NCI-H460 (cell line): ENCODE measurements around the gene CDH4. TPM values are rescaled to one million over a fixed set of nuclear protein-coding genes. Genes with fewer than 3 reads are reported as not detected.
"Not testable (repeated sequence)": the region's sequence is repeated elsewhere in the genome, so short reads cannot be mapped to it uniquely, and the experiment has no call there.

Source experiments
- DNase-seq: peaks from one replicate; pipeline ENCODE4 v3.0.0-alpha.2; 2016; ENCODE audit warnings: low read depth; ENCODE audit errors: extremely low read depth
- total RNA-seq: library from RNA; depleted of rRNA; stranded (reverse); fragments of >200 nt; shearing (Covaris generic); gene quantifications from 2 replicates; pipeline ENCODE4 v1.2.3, GENCODE V29; 2014

The CDH4 gene
- total RNA-seq, 1 experiment from 2014 or later, result not detected

- DNase-seq, result not testable (repeated sequence)
Observed at GRCh38 chr20:61854538-61854937, 602.5 kb downstream of the CDH4 start.

DNA sequence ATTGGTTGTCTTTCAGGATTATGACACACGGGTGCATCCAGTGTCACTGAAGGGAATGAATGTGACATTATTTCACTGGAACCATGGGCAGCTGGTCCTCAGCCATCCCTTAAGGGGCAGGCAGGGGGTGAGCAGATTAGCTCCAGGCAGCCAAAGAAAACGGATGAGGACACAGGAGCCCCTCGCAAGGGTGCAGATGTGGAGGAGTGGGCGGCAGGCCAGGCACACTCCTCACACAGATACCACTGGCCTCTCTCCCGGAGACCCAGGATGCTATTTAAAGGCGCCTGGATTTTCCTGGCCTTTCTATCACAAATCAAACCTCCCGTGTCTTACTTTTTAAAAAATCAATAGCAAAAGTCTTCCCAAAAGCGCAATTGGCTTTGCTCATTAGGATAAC is 603.2 kb downstream of the CDH4 start:
- no peak for DNase-seq

GRCh38 chr20:61856626-61857413 is 604.8 kb downstream of the CDH4 start:
- no peak for DNase-seq

- no peak for DNase-seq
Observed at GRCh38 chr20:61857414-61857775, 605.3 kb downstream of the CDH4 start.

DNA sequence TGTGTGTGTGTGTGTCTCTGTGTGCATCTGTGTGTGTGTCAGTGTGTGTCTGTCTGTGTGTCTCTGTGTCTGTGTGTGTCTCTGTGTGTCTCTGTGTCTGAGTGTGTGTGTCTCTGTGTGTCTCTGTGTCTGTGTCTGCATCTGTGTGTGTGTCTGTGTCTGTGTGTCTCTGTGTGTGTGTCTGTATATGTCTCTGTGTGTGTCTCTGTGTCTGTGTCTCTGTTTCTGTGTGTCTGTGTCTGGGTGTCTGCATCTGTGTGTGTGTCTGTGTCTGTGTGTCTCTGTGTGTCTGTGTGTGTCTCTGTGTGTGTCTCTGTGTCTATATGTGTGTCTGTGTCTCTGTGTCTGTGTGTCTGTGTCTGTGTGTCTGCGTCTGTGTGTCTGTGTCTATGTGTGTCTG is 605.8 kb downstream of the CDH4 start:
- DNase-seq, result no peak

- DNase-seq, result no peak
Observed at GRCh38 chr20:61859767-61860166, 607.7 kb downstream of the CDH4 start.

DNA sequence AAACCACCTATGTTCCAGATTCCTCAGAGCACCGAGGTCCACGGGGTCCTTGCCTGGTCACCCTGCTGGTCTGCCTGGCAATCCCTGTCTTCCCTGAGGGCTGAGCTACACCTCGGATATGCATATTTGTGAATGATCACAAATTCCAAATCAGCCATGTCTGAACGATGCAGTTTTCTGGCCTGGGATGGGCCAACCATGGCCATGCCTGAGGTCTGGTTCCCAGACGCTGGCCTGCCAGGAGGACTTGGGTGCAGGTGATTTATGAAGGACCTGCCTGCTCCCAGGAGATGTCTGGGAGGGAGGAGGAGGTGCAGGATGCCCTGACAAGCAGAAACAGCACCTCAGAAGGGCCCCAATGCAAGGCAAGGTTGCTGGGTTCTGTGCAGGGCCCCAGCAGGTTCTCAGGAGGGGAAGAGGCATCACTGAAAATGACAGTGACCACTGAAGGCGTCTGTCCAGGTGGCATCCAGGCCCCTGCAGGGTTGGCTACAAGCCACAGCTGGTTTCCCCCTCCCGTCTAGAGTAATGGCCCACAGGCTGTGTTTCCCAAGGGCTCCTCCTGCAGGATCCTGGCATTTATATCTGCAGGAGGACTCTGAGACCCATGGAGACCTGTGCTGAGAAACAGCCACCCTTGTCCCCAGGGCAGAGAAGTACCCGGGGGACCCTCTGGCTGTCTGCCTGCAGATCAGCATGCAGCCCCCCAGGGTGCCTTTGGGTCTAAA is 608.4 kb downstream of the CDH4 start:
- no peak for DNase-seq

- DNase-seq, result no peak
Observed at GRCh38 chr20:61861054-61861841, 609.2 kb downstream of the CDH4 start.

- DNase-seq, result no peak
Observed at GRCh38 chr20:61861858-61862257, 609.8 kb downstream of the CDH4 start.

GRCh38 chr20:61862881-61863280 is 610.8 kb downstream of the CDH4 start:
- DNase-seq, result no peak

DNA sequence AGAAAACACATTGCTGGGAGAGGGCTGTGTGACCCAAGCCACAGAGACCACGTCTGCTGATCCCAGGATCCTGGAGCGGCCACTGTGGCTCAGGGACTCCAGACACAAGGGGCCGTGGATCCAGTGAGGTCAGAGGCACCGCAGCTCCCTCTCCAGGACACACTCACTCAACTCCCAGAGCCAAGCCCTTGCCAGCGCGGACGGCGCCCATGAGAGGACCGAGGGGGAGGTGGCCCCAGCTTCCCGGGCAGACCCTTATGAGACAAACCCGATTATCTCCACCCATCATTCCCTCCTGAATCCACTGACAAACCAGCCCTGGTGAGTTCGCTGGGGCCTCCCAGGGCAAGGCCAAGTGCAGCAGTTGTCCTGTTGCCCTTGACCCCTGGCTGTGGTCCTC is 612.4 kb downstream of the CDH4 start:
- DNase-seq, result no peak

GRCh38 chr20:61865353-61865752 is 613.3 kb downstream of the CDH4 start:
- DNase-seq, result no peak

- no peak for DNase-seq
Observed at GRCh38 chr20:61866165-61866564, 614.1 kb downstream of the CDH4 start.

GRCh38 chr20:61868006-61868405 is 615.9 kb downstream of the CDH4 start:
- DNase-seq, result no peak

- DNase-seq, result no peak
Observed at GRCh38 chr20:61868466-61869090, 616.5 kb downstream of the CDH4 start.

GRCh38 chr20:61869750-61870507 is 617.9 kb downstream of the CDH4 start:
- DNase-seq, result no peak

DNA sequence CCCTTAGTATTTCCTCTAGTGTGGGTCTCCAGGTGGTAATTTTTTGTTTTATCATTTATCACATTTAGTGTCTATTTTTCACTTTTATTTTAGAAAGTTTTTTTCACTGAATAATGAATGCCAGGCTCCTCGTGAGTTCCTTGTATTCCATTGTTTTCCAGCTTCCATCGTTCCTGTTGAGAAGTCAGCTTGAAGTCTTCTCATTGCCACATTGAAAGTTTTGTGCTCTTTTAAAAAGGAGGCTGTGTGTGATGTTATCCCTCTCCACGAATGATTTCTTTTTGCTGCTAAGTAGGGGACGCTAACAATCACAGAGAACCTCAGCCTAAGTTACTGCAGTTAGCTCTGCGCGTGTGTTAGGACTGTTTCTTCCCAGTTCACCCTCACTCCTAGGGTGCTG is 619.1 kb downstream of the CDH4 start:
- DNase-seq, result no peak

- no peak for DNase-seq
Observed at GRCh38 chr20:61871913-61872312, 619.9 kb downstream of the CDH4 start.

DNA sequence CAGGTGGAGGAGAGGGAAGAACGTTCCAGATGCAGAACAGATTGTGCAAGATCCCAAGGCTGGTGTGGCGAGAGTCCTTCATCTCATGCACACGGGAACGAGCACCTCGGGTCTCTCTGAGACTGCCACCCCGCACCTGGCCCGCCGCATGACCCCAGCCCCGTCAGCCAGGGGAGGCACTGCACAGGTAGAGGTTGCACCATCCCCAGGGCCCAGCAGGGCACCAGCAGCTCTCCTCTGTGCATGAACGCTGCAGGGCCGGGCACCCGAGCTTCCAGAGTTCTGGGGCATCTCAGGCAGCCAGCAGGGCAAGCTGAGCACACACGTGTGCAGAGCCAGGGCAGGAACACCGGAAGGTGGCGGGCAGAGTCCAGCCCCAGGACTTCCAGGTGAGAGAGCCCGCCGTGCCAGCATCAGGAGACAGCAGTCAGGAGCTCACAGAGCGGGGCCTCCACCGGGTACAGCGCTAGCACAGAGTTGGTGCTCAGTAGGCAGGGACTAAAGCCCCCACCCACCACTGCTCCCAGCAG is 620.4 kb downstream of the CDH4 start:
- no peak for DNase-seq
